HEK293T (cell line): ENCODE results near the gene P2RX3.

ENCODE experiments used
- ARNT ChIP-seq: fragments of 450-650 bp; IDR thresholded peaks from 2 replicates; pipeline ENCODE4 v1.6.1; 2017; ENCODE audit warnings: mild to moderate bottlenecking
- BHLHE40 ChIP-seq: fragments of 450-650 bp; IDR thresholded peaks from 2 replicates; pipeline ENCODE4 v1.6.1; 2016; ENCODE audit warnings: mild to moderate bottlenecking, moderate library complexity, borderline replicate concordance
- ELF4 ChIP-seq: fragments of 450-650 bp; IDR thresholded peaks from 2 replicates; pipeline ENCODE4 v1.6.1; 2017; ENCODE audit warnings: antibody characterized with exemption
- FOXK2 ChIP-seq: fragments of 450-650 bp; IDR thresholded peaks from 2 replicates; pipeline ENCODE4 v1.6.1; 2016; ENCODE audit warnings: mild to moderate bottlenecking
- FOXM1 ChIP-seq: fragments of 450-650 bp; IDR thresholded peaks from 2 replicates; pipeline ENCODE4 v1.6.1; 2017; ENCODE audit warnings: mild to moderate bottlenecking, borderline replicate concordance
- HDGF ChIP-seq: fragments of 450-650 bp; IDR thresholded peaks from 2 replicates; pipeline ENCODE4 v1.6.1; 2017; ENCODE audit warnings: antibody characterized with exemption, borderline replicate concordance
- L3MBTL2 ChIP-seq: fragments of 450-650 bp; conservative IDR thresholded peaks from 2 replicates; pipeline ENCODE4 v1.6.1; 2016; ENCODE audit warnings: mild to moderate bottlenecking
- LEF1 ChIP-seq: fragments of 450-650 bp; IDR thresholded peaks from 2 replicates; pipeline ENCODE4 v1.6.1; 2017; ENCODE audit warnings: mild to moderate bottlenecking, borderline replicate concordance
- NFRKB ChIP-seq: fragments of 450-650 bp; IDR thresholded peaks from 2 replicates; pipeline ENCODE4 v1.6.1; 2016; ENCODE audit warnings: mild to moderate bottlenecking, moderate library complexity
- SP1 ChIP-seq: fragments of 450-650 bp; IDR thresholded peaks from 2 replicates; pipeline ENCODE4 v1.6.1; 2017
- SUZ12 ChIP-seq: fragments of 450-650 bp; IDR thresholded peaks from 2 replicates; pipeline ENCODE4 v1.6.1; 2016; ENCODE audit warnings: mild to moderate bottlenecking
- TARDBP ChIP-seq: fragments of 450-650 bp; IDR thresholded peaks from 2 replicates; pipeline ENCODE4 v1.6.1; 2016
- ZNF384 ChIP-seq: fragments of 450-650 bp; IDR thresholded peaks from 2 replicates; pipeline ENCODE4 v1.6.1; 2016
- TF ChIP-seq, protein P1 (sequence below): fragments of 450-650 bp; IDR thresholded peaks from 2 replicates; pipeline ENCODE4 v1.6.1; 2016

DNA sequence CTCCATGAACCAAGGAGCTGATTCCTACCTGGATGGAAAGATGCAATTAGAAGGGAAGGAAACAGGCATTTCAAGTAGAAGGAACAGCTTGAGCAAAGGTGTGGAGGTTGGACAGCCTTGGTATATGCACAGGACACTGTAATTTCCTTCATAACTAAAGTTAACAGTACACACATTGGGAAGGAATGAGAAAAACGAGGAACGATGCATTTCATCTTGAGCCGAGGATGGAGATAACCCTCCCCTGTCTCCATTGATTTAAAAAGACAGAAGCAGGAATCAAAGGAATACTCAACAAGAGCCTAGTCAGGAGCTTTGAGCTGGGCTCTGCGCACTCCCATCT lies 54.6 kb downstream of the P2RX3 start:
- no peak for TF ChIP-seq BHLHE40
- no peak for TF ChIP-seq FOXM1
- no peak for TF ChIP-seq HDGF
- TF ChIP-seq SP1, result no peak
- no peak for TF ChIP-seq TARDBP
- no peak for TF ChIP-seq NFRKB
- TF ChIP-seq ZNF384, result no peak
- TF ChIP-seq SUZ12, result no peak
- TF ChIP-seq ELF4, result no peak
- TF ChIP-seq ARNT, result no peak
- no peak for TF ChIP-seq FOXK2
- TF ChIP-seq, protein P1, sequence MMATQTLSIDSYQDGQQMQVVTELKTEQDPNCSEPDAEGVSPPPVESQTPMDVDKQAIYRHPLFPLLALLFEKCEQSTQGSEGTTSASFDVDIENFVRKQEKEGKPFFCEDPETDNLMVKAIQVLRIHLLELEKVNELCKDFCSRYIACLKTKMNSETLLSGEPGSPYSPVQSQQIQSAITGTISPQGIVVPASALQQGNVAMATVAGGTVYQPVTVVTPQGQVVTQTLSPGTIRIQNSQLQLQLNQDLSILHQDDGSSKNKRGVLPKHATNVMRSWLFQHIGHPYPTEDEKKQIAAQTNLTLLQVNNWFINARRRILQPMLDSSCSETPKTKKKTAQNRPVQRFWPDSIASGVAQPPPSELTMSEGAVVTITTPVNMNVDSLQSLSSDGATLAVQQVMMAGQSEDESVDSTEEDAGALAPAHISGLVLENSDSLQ, result no peak
- no peak for TF ChIP-seq L3MBTL2
- TF ChIP-seq LEF1, result no peak
